ENCODE results near the gene POU4F2.
"Not testable (repeated sequence)": the region's sequence is repeated elsewhere in the genome, so short reads cannot be mapped to it uniquely, and the experiment has no call there.

Gene POU4F2

GRCh38 chr4:146655521-146655856 is 16.8 kb downstream of the POU4F2 start:
- DNase-seq = no peak

GRCh38 chr4:146661367-146661766 is 22.7 kb downstream of the POU4F2 start:
- DNase-seq = no peak

- DNase-seq = not testable (repeated sequence)
These were observed 25.2 kb downstream of the POU4F2 start for GRCh38 chr4:146663968-146664311.

GRCh38 chr4:146674829-146675570 is 36.3 kb downstream of the POU4F2 start:
- DNase-seq = no peak
